GM19395 (cell line): ENCODE results near the gene SP140.
A peak's percentile ranks its signal among the peaks of the same experiment; 100 is the strongest.
"Not testable (repeated sequence)": the region's sequence is repeated elsewhere in the genome, so short reads cannot be mapped to it uniquely, and the experiment has no call there.

Experiments
- ATAC-seq: cut with Tn5 transposase; IDR thresholded peaks from one replicate; pipeline ENCODE4 v1.9.1; 2021; ENCODE audit warnings: mild to moderate bottlenecking, moderate library complexity; ENCODE audit not compliant: unreplicated experiment

Gene SP140

GRCh38 chr2:230224458-230224857 lies 1.1 kb upstream of the SP140 start:
- no peak for ATAC-seq

DNA sequence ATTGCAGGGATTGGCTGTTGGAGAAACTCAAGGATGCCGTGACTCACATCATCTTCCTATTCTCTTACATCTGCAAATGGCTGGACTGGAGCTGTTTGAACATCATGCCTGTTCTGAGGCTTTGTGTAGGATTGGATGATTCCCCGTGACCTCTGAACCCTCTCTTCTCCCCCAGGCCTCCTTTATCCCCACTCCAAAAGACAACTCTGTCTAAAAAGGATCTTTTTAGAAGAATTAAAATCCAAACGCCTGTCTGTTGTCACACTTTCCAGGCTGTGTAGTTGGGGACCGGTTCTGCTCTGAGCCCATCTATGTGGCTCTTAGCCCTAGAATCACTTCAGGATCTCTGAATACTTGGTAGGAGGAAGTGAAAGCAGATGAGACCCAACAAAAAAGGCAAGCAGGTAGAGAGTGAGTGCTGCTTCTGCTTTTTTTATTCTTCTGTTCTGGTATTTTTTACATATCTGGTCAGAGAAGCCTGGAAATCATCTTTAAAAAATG lies 565 bp downstream of the SP140 start:
- peak; percentile 85 for ATAC-seq

DNA sequence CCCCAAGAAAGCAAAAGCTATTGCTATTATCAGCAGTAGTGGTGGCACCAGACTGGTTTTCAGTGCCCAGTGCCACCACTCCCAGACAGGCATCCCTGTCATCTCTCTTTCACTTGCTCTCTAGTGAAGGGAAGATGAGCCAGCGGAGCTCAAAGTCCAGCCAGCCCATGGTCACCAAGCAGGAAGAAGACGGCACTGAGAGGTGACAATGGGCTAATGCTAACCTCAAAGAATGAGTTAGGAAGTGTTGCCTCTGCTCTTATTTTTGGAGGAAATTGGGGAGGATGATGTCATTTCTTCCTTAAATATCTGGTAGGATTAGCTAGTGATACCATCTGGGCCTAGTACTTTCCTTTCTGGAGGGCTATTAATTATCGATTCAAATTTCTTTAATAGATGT lies 1.7 kb downstream of the SP140 start:
- ATAC-seq = no peak

DNA sequence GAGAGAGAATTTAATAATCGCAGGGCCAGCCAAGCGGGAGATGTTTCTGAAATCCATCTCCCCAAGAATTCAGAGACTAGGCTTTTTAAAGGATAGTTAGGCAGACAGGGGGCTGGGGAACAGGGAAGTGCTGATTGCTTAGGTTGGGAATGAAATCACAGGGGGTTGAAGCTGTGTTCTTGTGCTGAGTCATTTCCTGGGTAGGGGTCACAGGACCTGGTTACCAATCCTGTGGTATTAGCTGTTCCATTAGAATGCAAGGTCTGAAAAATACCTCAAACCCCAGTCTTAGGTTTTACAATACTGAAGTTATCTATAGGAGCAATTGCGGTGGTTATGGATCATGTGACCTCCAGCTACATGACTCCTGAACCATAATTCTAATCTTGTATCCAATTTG lies 4.6 kb downstream of the SP140 start:
- no peak for ATAC-seq

DNA sequence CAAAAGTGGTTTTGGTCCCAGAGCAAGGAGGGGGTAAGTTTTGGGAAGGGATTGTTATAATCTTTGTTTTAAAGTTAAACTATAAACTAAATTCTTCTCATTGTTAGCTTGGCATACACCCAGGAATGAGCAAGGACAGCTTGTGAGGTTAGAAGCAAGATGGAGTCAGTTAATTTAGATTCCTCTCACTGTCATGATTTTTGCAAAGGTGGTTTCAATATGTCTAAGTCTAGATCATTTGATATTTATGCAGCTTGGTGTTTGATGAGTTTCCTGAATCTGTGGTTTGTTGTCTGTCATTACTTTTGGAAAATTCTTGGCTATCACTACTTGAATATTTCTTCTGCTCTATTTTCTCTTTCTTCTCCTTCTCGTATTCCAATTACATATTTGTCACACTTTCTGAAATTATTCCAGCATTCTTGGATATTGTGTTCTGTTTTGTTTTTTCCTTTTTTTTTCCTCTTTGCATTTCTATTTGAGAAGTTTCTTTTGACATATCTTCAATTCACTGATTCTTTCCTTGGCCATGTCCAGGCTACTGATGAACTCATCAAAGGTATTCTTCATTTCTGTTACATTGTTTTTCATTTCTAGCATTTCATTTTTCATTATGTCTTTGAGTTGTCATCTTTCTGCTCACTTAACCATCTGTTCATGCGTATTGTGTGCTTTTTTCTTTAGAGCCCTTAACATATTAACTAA lies 5.1 kb downstream of the SP140 start:
- ATAC-seq = no peak

DNA sequence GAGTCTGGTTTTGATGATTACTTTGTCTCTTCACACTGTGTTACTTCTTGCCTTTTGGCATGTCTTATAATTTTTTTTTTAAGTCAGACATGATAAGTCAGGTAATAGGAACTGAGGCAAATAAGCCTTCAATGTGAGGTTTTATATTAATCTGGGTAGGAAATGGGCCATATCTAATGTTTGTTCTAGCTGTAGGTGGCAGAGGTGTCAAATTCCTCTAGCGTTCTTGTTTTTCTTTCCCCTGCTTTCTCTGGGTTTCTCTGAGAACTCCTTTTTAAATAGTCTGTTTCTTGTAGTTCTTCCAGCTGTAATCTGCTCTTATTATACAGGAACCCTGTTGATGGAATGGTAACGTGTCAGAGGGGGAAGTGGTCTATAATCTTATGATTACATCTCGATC lies 5.7 kb downstream of the SP140 start:
- no peak for ATAC-seq

GRCh38 chr2:230234122-230234722 lies 8.7 kb downstream of the SP140 start:
- ATAC-seq = peak; percentile 71

DNA sequence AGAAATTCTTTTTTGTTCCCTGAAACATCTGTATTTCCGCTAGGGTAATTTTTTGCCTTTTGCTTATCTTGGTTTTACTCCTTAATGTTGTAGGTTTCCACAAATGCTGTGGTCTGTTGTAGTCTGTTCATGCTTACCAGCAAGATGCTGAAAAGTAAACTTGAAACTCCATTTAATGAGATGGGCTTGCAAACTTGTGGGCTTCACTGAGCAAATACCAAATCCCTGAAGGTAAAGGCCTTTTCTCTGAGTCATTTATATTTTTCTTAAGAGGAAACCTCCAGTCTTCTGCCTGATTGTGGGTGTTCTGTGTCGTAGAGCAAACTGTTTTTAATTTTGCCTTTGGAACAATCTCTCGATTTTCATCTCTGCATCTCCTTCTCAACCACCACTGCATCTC lies 9.3 kb downstream of the SP140 start:
- ATAC-seq = peak; percentile 60

DNA sequence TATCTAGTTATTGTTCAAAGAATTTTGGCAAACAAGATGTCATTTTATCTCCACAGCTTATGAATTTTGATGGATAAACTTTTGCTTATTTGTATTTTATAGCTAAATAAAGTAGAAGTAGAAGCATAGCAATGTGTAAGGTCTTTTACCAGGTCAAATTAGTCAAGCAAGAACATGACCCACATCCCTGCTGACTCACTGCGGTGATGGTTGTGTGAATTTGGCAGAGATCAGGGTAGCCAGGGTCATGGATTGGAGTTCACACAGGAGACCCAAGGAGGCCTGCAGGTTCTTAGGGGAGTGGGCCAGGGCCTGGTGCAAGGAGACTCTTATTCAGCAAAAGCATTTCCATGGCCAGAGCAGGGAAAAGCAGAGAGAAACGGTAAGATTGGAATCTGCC lies 18.7 kb downstream of the SP140 start:
- no peak for ATAC-seq

DNA sequence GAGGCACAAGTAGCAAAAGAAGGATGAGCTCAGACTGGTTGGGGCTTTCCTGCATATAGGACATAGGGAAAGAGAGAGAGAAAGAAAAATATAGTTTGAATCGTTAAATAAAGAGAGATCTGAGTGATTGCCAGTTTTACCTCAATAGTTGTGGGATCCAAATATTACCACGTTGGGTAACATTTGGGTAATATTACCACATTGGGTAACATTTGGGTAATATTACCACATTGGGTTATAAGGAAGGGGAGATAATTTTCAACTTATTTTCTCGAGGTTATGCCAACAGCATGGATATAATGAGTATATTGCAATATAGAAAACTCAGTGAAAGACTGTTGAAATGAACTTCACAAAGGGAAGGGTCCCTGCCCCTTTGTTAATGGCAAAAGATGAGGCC lies 20.7 kb downstream of the SP140 start:
- ATAC-seq = no peak

- no peak for ATAC-seq
Observed at GRCh38 chr2:230250231-230250630, 24.7 kb downstream of the SP140 start.

GRCh38 chr2:230254152-230254881 lies 28.8 kb downstream of the SP140 start:
- no peak for ATAC-seq

DNA sequence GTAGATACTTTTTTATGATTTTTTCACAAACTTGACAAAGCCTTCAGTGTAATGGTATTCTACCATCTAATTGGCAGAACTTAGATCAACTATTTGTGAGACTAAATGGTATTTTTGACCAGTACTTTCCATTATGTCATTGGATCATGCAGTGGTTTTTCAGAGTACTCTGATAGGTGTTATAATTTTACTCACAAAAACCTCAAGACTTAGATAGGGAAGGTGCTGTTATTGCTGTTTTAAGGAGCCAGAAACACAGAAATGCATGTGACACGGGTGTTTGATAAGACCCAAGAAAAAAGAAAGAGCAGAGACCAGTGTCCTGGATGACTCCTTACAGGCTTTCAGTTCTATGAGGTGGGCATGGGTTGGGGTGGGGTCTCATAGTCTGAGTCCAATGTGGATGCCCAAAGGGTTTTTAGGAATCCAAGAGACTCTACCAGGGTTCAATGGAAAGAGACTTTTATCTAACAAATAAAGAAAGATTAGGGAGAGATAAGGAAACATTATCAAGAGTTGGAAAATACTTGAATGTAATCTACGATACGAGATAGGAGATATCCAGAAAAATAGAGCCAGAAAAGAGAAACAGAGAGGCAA lies 31.3 kb downstream of the SP140 start:
- ATAC-seq = no peak

DNA sequence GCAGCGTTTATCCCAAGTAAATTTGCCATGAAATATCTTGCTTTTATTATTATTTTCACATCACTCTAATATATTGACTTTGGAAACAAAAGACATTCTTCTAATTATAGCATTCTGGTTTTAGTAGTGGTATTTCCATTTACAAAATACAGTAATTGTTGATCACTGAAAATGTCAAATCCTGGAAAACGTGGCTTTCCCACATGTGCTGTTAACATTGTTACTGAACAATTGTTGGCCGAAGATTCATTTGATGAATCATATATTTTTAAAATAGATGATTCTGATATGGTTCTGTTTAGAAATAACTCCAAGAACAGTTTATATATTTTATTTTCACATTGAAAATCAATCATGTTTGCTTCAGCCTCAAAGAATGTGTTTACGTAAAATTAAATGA lies 32.9 kb downstream of the SP140 start:
- ATAC-seq = no peak

- no peak for ATAC-seq
Observed at GRCh38 chr2:230262246-230262645, 36.7 kb downstream of the SP140 start.

DNA sequence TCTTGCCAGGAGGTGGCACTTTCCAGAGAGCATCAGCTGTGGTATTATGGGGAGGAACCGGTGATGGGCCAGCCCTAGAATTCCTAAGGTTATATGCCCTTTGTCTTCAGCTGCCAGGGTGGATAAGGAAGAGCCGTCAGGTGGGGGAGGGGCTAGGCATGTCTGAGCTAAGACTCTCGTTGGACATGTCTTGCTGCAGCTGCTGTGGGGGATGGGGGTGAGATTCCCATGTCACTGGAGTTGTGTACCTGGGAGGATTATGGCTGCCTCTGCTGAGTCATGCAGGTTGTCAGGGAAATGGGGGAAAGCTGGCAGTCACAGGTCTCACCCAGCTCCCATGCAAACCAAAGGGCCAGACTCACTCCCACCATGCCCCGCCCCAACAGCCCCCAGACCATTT lies 39.4 kb downstream of the SP140 start:
- not testable (repeated sequence) for ATAC-seq

DNA sequence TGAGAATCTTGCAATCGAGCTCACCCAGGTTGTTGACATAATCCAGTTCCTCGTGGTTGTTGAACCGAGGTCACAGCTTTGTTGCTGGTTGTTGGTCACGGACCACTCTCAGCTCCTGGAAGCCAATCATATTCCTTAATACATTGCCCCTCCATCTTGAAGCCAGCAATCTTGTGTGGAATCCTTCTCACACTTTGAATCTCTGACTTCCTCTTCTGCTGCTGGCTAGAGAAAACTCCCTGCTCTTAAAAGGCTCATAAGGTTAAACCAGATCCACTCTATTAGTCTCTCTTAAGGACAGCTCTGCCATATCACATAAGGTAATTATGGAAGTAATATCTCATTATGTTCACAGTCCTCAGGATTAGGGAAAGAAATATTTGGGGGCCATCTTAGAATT lies 41.1 kb downstream of the SP140 start:
- ATAC-seq = no peak

DNA sequence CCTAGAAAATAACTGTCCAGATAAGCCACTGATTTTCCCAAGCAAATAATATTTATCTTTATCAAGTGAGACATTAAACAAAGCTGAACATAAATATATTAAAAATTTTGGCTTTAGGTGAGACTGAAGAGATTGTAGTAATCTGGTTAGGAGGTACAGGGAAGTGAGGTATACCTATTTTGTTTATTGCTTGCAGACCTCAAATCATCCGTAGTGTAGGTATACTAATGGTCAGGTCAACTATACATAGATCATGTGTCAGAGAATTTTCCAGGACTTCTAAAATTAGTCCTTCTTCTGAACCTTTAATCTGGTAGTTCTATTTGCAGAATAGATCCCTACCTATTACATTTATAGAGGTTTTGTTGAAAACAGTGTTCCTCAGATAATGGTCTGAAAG lies 41.5 kb downstream of the SP140 start:
- ATAC-seq = peak; percentile 29

DNA sequence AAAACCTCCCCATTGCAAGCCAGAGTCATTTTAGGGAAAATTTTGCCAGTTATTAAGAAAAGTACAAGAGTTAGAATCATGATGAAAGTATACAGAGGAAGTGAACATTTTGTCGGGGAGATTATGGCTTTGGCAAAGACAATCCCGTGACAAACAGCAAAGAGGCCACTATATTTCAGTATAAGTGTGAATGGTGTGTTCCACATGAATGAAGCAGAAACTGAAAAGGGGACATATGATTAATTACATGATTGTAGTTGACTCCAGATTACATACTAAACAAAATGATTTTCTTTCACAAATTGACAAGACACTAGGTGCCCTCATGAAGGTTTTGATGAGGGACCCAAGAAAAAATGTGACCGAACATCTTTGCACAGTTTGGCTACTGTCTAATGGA lies 42.0 kb downstream of the SP140 start:
- ATAC-seq = peak; percentile 80

DNA sequence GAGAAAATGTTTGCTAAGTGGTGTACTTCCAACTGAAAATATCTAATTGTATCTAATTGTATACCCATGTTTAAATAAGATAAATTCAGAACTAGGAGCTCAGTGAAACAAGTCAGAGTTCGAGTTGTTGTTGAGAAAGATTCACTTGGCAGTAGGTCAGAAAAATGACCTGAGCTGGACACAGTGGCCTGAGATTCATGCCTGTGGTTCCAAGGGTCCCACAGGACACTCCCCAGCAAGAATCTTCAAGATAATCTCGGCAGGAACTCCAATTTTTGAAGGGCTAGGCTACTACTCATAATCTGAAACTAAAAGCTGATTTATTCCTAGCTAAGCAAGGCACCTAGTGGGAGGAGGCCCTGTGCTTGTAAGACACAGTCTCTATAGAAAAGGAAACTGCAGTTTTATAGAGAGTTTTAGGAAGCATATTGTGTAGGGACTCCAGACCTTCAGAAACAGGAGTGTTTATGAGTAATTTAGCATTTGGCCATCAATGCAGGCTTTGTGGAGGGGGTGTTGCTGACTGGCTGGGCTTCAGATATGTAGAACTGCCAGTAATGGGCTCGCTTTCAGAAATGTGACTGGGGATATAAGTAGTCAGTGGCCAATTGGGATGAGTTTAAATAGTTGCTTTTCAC lies 43.2 kb downstream of the SP140 start:
- ATAC-seq = peak; percentile 64

DNA sequence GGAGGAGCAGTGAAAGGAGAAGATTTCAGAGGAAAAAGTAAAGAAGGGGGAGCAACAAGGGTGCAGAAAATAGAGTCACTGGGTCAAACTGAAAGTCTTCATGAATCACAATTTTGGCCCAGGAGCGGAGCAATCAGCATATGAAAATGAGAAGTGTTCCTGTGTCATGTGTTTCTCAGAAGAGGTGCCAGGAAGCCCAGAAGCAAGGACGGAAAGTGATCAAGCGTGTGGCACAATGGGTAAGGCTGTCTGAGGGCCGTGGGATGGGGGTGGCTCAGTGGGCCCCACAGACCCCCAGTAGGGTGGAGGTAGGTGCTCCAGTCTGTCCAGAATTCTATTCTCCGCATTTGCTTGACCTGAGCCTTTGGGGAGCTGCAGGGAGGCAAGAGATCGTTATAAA lies 44.2 kb downstream of the SP140 start:
- no peak for ATAC-seq
